Transverse colon (tissue), 4 donors: Measurements from ENCODE around the gene BOD1.

Experiments
- EP300 ChIP-seq: sonication (generic); formaldehyde crosslinking; IDR thresholded peaks from one replicate; pipeline ENCODE4 v1.6.1; 2017; ENCODE audit warnings: antibody characterized with exemption, low read depth
- POLR2A ChIP-seq: fragments of 450-650 bp; IDR thresholded peaks from one replicate; pipeline ENCODE4 v1.6.1; 2016; ENCODE audit warnings: antibody characterized with exemption, mild to moderate bottlenecking, moderate library complexity
- POLR2AphosphoS5 ChIP-seq, 3 donors: sonication (generic); formaldehyde crosslinking; IDR thresholded peaks; one replicate each; pipeline ENCODE4 v1.6.1; 2016; ENCODE audit warnings: antibody characterized with exemption in 3 of 3
- TF ChIP-seq, protein P1 (sequence below), 5 experiments: fragments of 200-600 bp in 3 of 5; fragments of 450-650 bp in 2 of 5; sonication (generic) in 3 of 5; IDR thresholded peaks; 1 replicate in 2 of 5; 2 replicates in 3 of 5; pipeline ENCODE4 v1.5.1; 2016 to 2017; ENCODE audit warnings: antibody characterized with exemption in 5 of 5, inconsistent platforms in 3 of 5, mild to moderate bottlenecking in 2 of 5, moderate library complexity in 1 of 5

DNA sequence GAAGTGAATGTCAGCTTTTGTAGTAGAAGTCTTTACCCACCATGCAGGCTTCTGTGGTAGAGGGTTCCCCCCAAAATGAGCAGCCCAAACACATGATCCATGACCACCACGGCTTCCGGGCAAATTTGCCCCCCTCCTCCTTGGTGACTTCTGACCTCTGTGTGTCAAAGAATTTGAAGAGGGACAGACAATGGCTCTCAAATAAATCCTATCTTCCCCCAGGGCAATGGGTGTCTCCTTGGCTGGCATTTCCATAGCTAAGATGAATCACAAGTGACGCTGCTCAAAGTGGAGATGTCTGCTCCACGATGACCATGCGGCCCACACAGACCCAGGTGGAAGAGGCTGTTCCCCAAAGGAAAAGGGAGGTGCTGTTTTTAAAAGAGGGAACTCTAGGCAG lies 30.2 kb upstream of the BOD1 start:
- TF ChIP-seq POLR2A = no peak
- TF ChIP-seq, protein P1, sequence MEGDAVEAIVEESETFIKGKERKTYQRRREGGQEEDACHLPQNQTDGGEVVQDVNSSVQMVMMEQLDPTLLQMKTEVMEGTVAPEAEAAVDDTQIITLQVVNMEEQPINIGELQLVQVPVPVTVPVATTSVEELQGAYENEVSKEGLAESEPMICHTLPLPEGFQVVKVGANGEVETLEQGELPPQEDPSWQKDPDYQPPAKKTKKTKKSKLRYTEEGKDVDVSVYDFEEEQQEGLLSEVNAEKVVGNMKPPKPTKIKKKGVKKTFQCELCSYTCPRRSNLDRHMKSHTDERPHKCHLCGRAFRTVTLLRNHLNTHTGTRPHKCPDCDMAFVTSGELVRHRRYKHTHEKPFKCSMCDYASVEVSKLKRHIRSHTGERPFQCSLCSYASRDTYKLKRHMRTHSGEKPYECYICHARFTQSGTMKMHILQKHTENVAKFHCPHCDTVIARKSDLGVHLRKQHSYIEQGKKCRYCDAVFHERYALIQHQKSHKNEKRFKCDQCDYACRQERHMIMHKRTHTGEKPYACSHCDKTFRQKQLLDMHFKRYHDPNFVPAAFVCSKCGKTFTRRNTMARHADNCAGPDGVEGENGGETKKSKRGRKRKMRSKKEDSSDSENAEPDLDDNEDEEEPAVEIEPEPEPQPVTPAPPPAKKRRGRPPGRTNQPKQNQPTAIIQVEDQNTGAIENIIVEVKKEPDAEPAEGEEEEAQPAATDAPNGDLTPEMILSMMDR (IDR thresholded peaks at IDR 0.05) = no peak
- TF ChIP-seq EP300 = no peak
- no peak for TF ChIP-seq POLR2AphosphoS5 (IDR thresholded peaks at IDR 0.05)
